ENCODE results near the gene MYO19.

MYO19 gene

GRCh38 chr17:36553459-36553858 lies 18.8 kb upstream of the MYO19 start:
- DNase-seq (ENCODE audit: low spot score), result no peak
- no peak overlapping the region for H3K4me3 ChIP-seq
- no peak for TF ChIP-seq CTCF (IDR thresholded peaks at IDR 0.05)
- H3K27ac ChIP-seq, result no peak overlapping the region

- no peak overlapping the region for H3K4me3 ChIP-seq
Observed at GRCh38 chr17:36550491-36551417, 16.1 kb upstream of the MYO19 start.

GRCh38 chr17:36547776-36548175 lies 13.1 kb upstream of the MYO19 start:
- Histone ChIP-seq H3K27ac (peak overlapping the region in 1 of 2 donors; percentile 3), H3K4me3 (peak overlapping the region; percentile 34)
- no peak for TF ChIP-seq CTCF (IDR thresholded peaks at IDR 0.05)

More at GRCh38 chr17:36550491-36551417, 16.1 kb upstream of the MYO19 start:
- no peak for DNase-seq (ENCODE audit: low spot score)
- H3K27ac ChIP-seq, result peak overlapping the region in 1 of 2 donors; percentile 0
- no peak for TF ChIP-seq CTCF (IDR thresholded peaks at IDR 0.05)

GRCh38 chr17:36546418-36547093 lies 11.9 kb upstream of the MYO19 start:
- DNase-seq (ENCODE audit: low spot score), result no peak
- TF ChIP-seq CTCF (IDR thresholded peaks at IDR 0.05), result no peak
- H3K4me3 ChIP-seq, result peak overlapping the region; percentile 91

More at GRCh38 chr17:36547776-36548175, 13.1 kb upstream of the MYO19 start:
- no peak for DNase-seq (ENCODE audit: low spot score)

GRCh38 chr17:36545465-36546417 lies 11.1 kb upstream of the MYO19 start:
- Histone ChIP-seq H3K4me3 (peak overlapping the region; percentile 91), H3K27ac (peak overlapping the region; percentile 99)
- peak; percentile 99 for DNase-seq (ENCODE audit: low spot score)
- TF ChIP-seq CTCF (IDR thresholded peaks at IDR 0.05), result no peak

More at GRCh38 chr17:36546418-36547093, 11.9 kb upstream of the MYO19 start:
- peak overlapping the region; percentile 99 for H3K27ac ChIP-seq

- H3K27ac ChIP-seq, result peak overlapping the region; percentile 99
- no peak for DNase-seq (ENCODE audit: low spot score)
- TF ChIP-seq CTCF (IDR thresholded peaks at IDR 0.05), result no peak
- peak overlapping the region; percentile 91 for H3K4me3 ChIP-seq
Observed at GRCh38 chr17:36545077-36545464, 10.4 kb upstream of the MYO19 start.

Data from coronary artery (tissue), 2 donors.